Measurements from ENCODE around the gene KIF26A.

Gene KIF26A

DNA sequence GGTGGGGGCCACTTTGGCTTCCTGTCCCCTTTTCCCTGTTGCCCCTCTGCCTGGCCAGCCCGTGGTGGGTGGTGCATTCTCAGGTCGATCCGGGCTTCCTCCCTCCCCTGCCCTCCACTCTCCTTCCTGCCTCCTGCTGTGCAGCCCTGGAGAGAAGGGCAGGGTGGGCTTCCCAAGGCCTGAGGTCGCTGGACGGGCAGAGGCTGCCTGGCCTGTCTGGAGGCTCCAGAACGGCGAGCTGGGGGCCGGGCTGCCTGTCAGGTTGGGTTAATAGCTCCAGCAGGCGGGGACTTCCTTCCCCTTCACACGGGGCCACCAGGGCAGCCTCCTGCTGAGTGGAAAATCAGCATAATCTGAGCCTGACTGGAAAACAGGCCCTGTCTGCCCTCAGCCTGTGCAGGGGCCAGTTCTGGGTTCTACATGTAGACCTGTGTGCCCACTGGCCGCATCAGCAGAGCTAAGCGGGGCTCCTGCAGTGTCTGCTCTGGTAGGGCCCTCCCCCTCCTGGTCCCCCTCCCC is 11.3 kb downstream of the KIF26A start (continued):
- TF ChIP-seq, protein P1, sequence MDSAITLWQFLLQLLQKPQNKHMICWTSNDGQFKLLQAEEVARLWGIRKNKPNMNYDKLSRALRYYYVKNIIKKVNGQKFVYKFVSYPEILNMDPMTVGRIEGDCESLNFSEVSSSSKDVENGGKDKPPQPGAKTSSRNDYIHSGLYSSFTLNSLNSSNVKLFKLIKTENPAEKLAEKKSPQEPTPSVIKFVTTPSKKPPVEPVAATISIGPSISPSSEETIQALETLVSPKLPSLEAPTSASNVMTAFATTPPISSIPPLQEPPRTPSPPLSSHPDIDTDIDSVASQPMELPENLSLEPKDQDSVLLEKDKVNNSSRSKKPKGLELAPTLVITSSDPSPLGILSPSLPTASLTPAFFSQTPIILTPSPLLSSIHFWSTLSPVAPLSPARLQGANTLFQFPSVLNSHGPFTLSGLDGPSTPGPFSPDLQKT (IDR thresholded peaks at IDR 0.05; ENCODE audit: borderline replicate concordance, low read depth, low read length) = no peak
- TF ChIP-seq ZNF133 (tag by site-specific recombination; IDR thresholded peaks at IDR 0.05) (no peak), ZNF16 (tag by site-specific recombination; IDR thresholded peaks at IDR 0.05; ENCODE audit: low read depth) (no peak), ZNF571 (tag by site-specific recombination; IDR thresholded peaks at IDR 0.05) (no peak), OSR2 (tag by site-specific recombination; IDR thresholded peaks at IDR 0.05) (no peak), ZNF140 (tag by site-specific recombination; IDR thresholded peaks at IDR 0.05) (no peak), KLF10 (tag by site-specific recombination; IDR thresholded peaks at IDR 0.05) (no peak), GLIS1 (tag by site-specific recombination; IDR thresholded peaks at IDR 0.05) (peak; percentile 90), ZNF174 (tag by site-specific recombination; IDR thresholded peaks at IDR 0.05) (no peak), YY2 (tag by site-specific recombination; IDR thresholded peaks at IDR 0.05) (no peak), GLI2 (tag by site-specific recombination; IDR thresholded peaks at IDR 0.05; ENCODE audit: borderline replicate concordance, low read depth) (no peak), KLF8 (tag by site-specific recombination; IDR thresholded peaks at IDR 0.05) (peak; percentile 39; the same call in 1 of the 2 replicates), ZSCAN30 (tag by site-specific recombination; IDR thresholded peaks at IDR 0.05) (peak; percentile 43; the same call in 1 of the 2 replicates), HOXC10 (CRISPR knock-in tag; IDR thresholded peaks at IDR 0.05) (no peak), ZNF155 (tag by site-specific recombination; IDR thresholded peaks at IDR 0.05) (no peak), GFI1B (tag by site-specific recombination; IDR thresholded peaks at IDR 0.05) (no peak), ZNF416 (tag by site-specific recombination; IDR thresholded peaks at IDR 0.05) (no peak), ZNF48 (tag by site-specific recombination; IDR thresholded peaks at IDR 0.05) (no peak), ZNF768 (tag by site-specific recombination; IDR thresholded peaks at IDR 0.05) (no peak), ZNF146 (tag by site-specific recombination; IDR thresholded peaks at IDR 0.05) (0 out of 2 replicates have a peak, but pooled peaks have one; percentile 6), ZNF223 (tag by site-specific recombination; IDR thresholded peaks at IDR 0.05) (no peak), ZNF555 (tag by site-specific recombination; conservative IDR thresholded peaks at IDR 0.05) (no peak), EGR2 (tag by site-specific recombination; IDR thresholded peaks at IDR 0.05; ENCODE audit: low read depth) (no peak), ZNF510 (tag by site-specific recombination; IDR thresholded peaks at IDR 0.05; ENCODE audit: insufficient replicate concordance) (no peak), ZNF670 (tag by site-specific recombination; IDR thresholded peaks at IDR 0.05; ENCODE audit: low read depth) (no peak), ZNF629 (tag by site-specific recombination; IDR thresholded peaks at IDR 0.05) (no peak), ZNF132 (tag by site-specific recombination; IDR thresholded peaks at IDR 0.05; ENCODE audit: borderline replicate concordance) (no peak), ZBTB1 (tag by site-specific recombination; IDR thresholded peaks at IDR 0.05) (no peak), ZNF274 (IDR thresholded peaks at IDR 0.05; ENCODE audit: low read length) (no peak), ZNF274 (tag by site-specific recombination; IDR thresholded peaks at IDR 0.05; ENCODE audit: borderline replicate concordance) (no peak), ZBTB7A (tag by site-specific recombination; IDR thresholded peaks at IDR 0.05; ENCODE audit: low read depth) (no peak), ZNF473 (tag by site-specific recombination; IDR thresholded peaks at IDR 0.05) (no peak), ZEB2 (tag by site-specific recombination; IDR thresholded peaks at IDR 0.05) (no peak), TCF7L2 (IDR thresholded peaks at IDR 0.05; ENCODE audit: borderline replicate concordance, low read depth, low read length) (no peak), ZNF335 (tag by site-specific recombination; conservative IDR thresholded peaks at IDR 0.05) (peak; percentile 53; the same call in 1 of the 2 replicates)
- TF ChIP-seq, protein P2, sequence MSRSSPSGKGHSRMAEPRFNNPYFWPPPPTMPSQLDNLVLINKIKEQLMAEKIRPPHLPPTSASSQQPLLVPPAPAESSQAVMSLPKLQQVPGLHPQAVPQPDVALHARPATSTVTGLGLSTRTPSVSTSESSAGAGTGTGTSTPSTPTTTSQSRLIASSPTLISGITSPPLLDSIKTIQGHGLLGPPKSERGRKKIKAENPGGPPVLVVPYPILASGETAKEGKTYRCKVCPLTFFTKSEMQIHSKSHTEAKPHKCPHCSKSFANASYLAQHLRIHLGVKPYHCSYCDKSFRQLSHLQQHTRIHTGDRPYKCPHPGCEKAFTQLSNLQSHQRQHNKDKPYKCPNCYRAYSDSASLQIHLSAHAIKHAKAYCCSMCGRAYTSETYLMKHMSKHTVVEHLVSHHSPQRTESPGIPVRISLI (tag by site-specific recombination; IDR thresholded peaks at IDR 0.05) = no peak
- TF ChIP-seq, protein P3, sequence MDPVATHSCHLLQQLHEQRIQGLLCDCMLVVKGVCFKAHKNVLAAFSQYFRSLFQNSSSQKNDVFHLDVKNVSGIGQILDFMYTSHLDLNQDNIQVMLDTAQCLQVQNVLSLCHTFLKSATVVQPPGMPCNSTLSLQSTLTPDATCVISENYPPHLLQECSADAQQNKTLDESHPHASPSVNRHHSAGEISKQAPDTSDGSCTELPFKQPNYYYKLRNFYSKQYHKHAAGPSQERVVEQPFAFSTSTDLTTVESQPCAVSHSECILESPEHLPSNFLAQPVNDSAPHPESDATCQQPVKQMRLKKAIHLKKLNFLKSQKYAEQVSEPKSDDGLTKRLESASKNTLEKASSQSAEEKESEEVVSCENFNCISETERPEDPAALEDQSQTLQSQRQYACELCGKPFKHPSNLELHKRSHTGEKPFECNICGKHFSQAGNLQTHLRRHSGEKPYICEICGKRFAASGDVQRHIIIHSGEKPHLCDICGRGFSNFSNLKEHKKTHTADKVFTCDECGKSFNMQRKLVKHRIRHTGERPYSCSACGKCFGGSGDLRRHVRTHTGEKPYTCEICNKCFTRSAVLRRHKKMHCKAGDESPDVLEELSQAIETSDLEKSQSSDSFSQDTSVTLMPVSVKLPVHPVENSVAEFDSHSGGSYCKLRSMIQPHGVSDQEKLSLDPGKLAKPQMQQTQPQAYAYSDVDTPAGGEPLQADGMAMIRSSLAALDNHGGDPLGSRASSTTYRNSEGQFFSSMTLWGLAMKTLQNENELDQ (tag by site-specific recombination; IDR thresholded peaks at IDR 0.05; ENCODE audit: low read depth) = no peak
- TF ChIP-seq, protein P4, sequence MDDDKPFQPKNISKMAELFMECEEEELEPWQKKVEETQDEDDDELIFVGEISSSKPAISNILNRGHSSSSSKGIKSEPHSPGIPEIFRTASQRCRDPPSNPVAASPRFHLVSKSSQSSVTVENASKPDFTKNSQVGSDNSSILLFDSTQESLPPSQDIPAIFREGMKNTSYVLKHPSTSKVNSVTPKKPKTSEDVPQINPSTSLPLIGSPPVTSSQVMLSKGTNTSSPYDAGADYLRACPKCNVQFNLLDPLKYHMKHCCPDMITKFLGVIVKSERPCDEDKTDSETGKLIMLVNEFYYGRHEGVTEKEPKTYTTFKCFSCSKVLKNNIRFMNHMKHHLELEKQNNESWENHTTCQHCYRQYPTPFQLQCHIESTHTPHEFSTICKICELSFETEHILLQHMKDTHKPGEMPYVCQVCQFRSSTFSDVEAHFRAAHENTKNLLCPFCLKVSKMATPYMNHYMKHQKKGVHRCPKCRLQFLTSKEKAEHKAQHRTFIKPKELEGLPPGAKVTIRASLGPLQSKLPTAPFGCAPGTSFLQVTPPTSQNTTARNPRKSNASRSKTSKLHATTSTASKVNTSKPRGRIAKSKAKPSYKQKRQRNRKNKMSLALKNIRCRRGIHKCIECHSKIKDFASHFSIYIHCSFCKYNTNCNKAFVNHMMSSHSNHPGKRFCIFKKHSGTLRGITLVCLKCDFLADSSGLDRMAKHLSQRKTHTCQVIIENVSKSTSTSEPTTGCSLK (tag by site-specific recombination; IDR thresholded peaks at IDR 0.05) = no peak

Measured in HEK293 (cell line).